Lower lobe of right lung (tissue), 2 donors: Measurements from ENCODE around the gene PDLIM7. TPM values are rescaled to one million over a fixed set of nuclear protein-coding genes. Genes with fewer than 3 reads are reported as not detected.

Experiments used
- ATAC-seq, 2 donors: fragments of 200-7000 bp; cut with Tn5 transposase; one replicate each; pipeline ENCODE4 v1.9.1; 2020 to 2022; ENCODE audit warnings: mild to moderate bottlenecking in 2 of 2, moderate library complexity in 2 of 2
- DNase-seq: peaks from one replicate; pipeline ENCODE4 v3.0.0-alpha.2; 2020
- H3K27ac ChIP-seq: fragments of 200-600 bp; one replicate; pipeline ENCODE4 v1.8.0; 2022
- H3K27me3 ChIP-seq: fragments of 200-600 bp; one replicate; pipeline ENCODE4 v1.8.0; 2022; ENCODE audit warnings: low read depth
- H3K36me3 ChIP-seq: fragments of 200-600 bp; one replicate; pipeline ENCODE4 v1.8.0; 2022; ENCODE audit warnings: mild to moderate bottlenecking
- H3K4me1 ChIP-seq: fragments of 200-600 bp; one replicate; pipeline ENCODE4 v1.8.0; 2022
- H3K4me3 ChIP-seq: fragments of 200-600 bp; one replicate; pipeline ENCODE4 v1.8.0; 2022; ENCODE audit warnings: mild to moderate bottlenecking
- H3K9me3 ChIP-seq: fragments of 200-600 bp; one replicate; pipeline ENCODE4 v1.8.0; 2022
- CTCF ChIP-seq: fragments of 200-600 bp; IDR thresholded peaks from one replicate; pipeline ENCODE4 v1.8.0; 2022; ENCODE audit warnings: antibody characterized with exemption, mild to moderate bottlenecking
- intact Hi-C: fragments of 100-400 bp; cut with DNase I; formaldehyde crosslinking; loops from one replicate; pipeline ENCODE4 v1.11.0; 2022
- long read RNA-seq: library from polyadenylated mRNA; unstranded; transcript quantifications from one replicate; pipeline ENCODE4 v2.0.0, GENCODE V29; 2021
- total RNA-seq: library from RNA; stranded (reverse); fragmentation: NEBNext Ultra II Directional; extraction: Animal tissue kit (Norgen Biotek cat#: 25700); gene quantifications from one replicate; pipeline ENCODE4 v1.2.1, GENCODE V29; 2021
- donor health status: DM: no; HTN: yes; CAD: no; lungs with severe emphysema.

PDLIM7 gene
- total RNA-seq, result 47.1 TPM
- long read RNA-seq, transcript PDLIM7-202 (13 exons, 1,689 nt), result major isoform, 29 of 66 reads
- long read RNA-seq, partial matches to known transcripts, result 20 of 66 reads
- long read RNA-seq, other reads (novel, unspliced or antisense), result 14 of 66 reads

- H3K9me3 ChIP-seq, result no peaks in the 10 kb centered on the region
- H3K27ac ChIP-seq, result peak within 1 kb of the TSS; percentile 87
- H3K27me3 ChIP-seq, result no peaks in the 10 kb centered on the region
- no peak for TF ChIP-seq CTCF
- H3K4me1 ChIP-seq, result peaks cover 60% of the 10 kb centered on the region
- DNase-seq (peak; percentile 96), ATAC-seq (peak; percentile 94 to 95)
- no peaks in the 10 kb centered on the region for H3K36me3 ChIP-seq
- H3K4me3 ChIP-seq, result peak within 1 kb of the TSS; percentile 71
- intact Hi-C loops, result no loop called here
Measured at GRCh38 chr5:177497292-177498012, at the start of gene PDLIM7. Gene PDLIM7, minus strand, starts transcription at chr5:177497604. Its CDS starts 1,092 bp downstream, at chr5:177496512.

- peaks cover 6% of the 10 kb centered on the region for H3K36me3 ChIP-seq
- H3K4me3 ChIP-seq, result no peak overlapping the region
- H3K4me1 ChIP-seq, result peaks cover 50% of the 10 kb centered on the region
- H3K27ac ChIP-seq, result peak overlapping the region; percentile 59
- intact Hi-C loops, result no loop called here
- DNase-seq (no peak), ATAC-seq (peak; percentile 81 to 86)
- TF ChIP-seq CTCF, result no peak
- H3K9me3 ChIP-seq, result no peaks in the 10 kb centered on the region
- no peaks in the 10 kb centered on the region for H3K27me3 ChIP-seq
Measured at GRCh38 chr5:177546258-177546741, 48.9 kb upstream of the PDLIM7 start.

- peaks cover 4% of the 10 kb centered on the region for H3K36me3 ChIP-seq
- peak overlapping the region; percentile 58 for H3K27ac ChIP-seq
- no peak for TF ChIP-seq CTCF
- ATAC-seq, result peak; percentile 81
- H3K4me1 ChIP-seq, result peaks cover 50% of the 10 kb centered on the region
- intact Hi-C loops, result no loop called here
- DNase-seq, result peak; percentile 62
- no peaks in the 10 kb centered on the region for H3K27me3 ChIP-seq
- H3K9me3 ChIP-seq, result no peaks in the 10 kb centered on the region
- no peak overlapping the region for H3K4me3 ChIP-seq
Measured at GRCh38 chr5:177545487-177546257, 48.3 kb upstream of the PDLIM7 start.

- Histone ChIP-seq H3K4me3 (no peak overlapping the region), H3K27ac (no peak overlapping the region), H3K4me1 (peaks cover 36% of the 10 kb centered on the region), H3K9me3 (no peaks in the 10 kb centered on the region), H3K27me3 (no peaks in the 10 kb centered on the region), H3K36me3 (peaks cover 11% of the 10 kb centered on the region)
- intact Hi-C loops, result no loop called here
- no peak for DNase-seq
- no peak for ATAC-seq
- no peak for TF ChIP-seq CTCF
Measured at GRCh38 chr5:177542816-177543465, 45.5 kb upstream of the PDLIM7 start.

GRCh38 chr5:177540438-177540837 lies 43.0 kb upstream of the PDLIM7 start:
- Histone ChIP-seq H3K9me3 (no peaks in the 10 kb centered on the region), H3K4me3 (no peak overlapping the region), H3K36me3 (peaks cover 36% of the 10 kb centered on the region), H3K27ac (no peak overlapping the region), H3K4me1 (peaks cover 31% of the 10 kb centered on the region), H3K27me3 (no peaks in the 10 kb centered on the region)
- no peak for TF ChIP-seq CTCF
- intact Hi-C loops, result no loop called here
- ATAC-seq, result no peak
- no peak for DNase-seq
